ENCODE results near the gene SKI.

DNA sequence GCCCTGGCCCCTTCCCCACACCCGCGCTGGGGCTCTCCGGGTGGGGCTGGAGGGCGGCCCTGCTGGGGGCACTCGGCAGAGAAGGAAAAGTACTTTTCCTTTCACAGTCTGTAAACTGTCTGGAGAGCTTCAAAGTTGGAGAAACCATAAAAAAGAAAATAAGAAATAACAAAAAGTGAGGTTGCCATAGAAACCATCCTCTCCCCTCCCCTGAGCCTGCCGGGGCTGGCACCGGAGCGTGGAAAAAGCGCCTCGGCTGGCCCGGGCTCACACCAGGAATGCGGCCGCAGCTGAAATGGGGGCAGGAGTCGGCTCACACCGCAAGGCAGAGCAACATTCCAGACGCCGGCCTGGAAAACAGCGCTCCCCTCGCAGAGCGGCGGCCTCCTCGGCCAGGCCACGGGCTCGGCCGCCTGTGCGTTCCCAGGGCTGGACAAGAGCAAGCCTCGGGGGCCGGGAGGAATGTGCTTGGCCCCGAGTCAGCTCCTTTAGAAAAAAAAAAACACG lies 94.0 kb downstream of the SKI start:
- TF ChIP-seq TAF1 (IDR thresholded peaks at IDR 0.05; ENCODE audit: borderline replicate concordance, low read depth, low read length) (no peak), POLR2A (IDR thresholded peaks at IDR 0.05; ENCODE audit: low read depth, low read length) (no peak), POLR2AphosphoS5 (IDR thresholded peaks at IDR 0.05; ENCODE audit: low read depth, low read length) (no peak)

All from GM12892 (cell line).